Measurements from ENCODE around the gene KRTAP4-5.
A peak's percentile ranks its signal among the peaks of the same experiment; 100 is the strongest.
"Not testable (repeated sequence)": the region's sequence is repeated elsewhere in the genome, so short reads cannot be mapped to it uniquely, and the experiment has no call there.

GRCh38 chr17:41105347-41105746, 44.3 kb downstream of the KRTAP4-5 start, which contains the start of gene KRTAP4-9:
- TF ChIP-seq REST (IDR thresholded peaks at IDR 0.05; ENCODE audit: insufficient read depth in 1 of 2, low read depth in 2 of 2, low read length in 2 of 2): 0 out of 4 replicates have a peak, but pooled peaks of 1 of the 2 experiments have one; percentile 28
- TF ChIP-seq POLR2AphosphoS5 (IDR thresholded peaks at IDR 0.05; ENCODE audit: low read depth, low read length); SIN3A (IDR thresholded peaks at IDR 0.05; ENCODE audit: borderline replicate concordance, insufficient read depth, low read length); TAF1 (IDR thresholded peaks at IDR 0.05; ENCODE audit: borderline replicate concordance, insufficient read depth, low read length): not testable (repeated sequence)

All from PFSK-1 (cell line).